Astrocyte (in vitro differentiated cells and primary cell): ENCODE results near the gene SIRT2.

Source experiments
- CTCF ChIP-seq: IDR thresholded peaks from 2 replicates; pipeline ENCODE4 v1.5.1; 2011; ENCODE audit warnings: low read depth, mild to moderate bottlenecking, inconsistent platforms, low read length, moderate library complexity; ENCODE audit not compliant: insufficient read depth
- EZH2 ChIP-seq: IDR thresholded peaks from 2 replicates; pipeline ENCODE4 v1.6.1; 2012; ENCODE audit warnings: mild to moderate bottlenecking, low read length, inconsistent platforms; ENCODE audit not compliant: insufficient read depth

- TF ChIP-seq CTCF (no peak), EZH2 (no peak)
These were observed 8.7 kb downstream of the SIRT2 start for GRCh38 chr19:38890686-38891085.
